HEK293 (cell line): Measurements from ENCODE around the gene PRPF19.

Source experiments
- CTCF ChIA-PET: fragments of 350-600 bp; formaldehyde crosslinking; extraction: SDS; loops from one replicate; lab custom pipeline; 2021; ENCODE audit warnings: antibody characterized with exemption; lab: Yijun Ruan, JAX
- POLR2A ChIA-PET: fragments of 300-600 bp; formaldehyde crosslinking; extraction: SDS; loops from one replicate; lab custom pipeline; 2020; ENCODE audit warnings: antibody characterized with exemption, inconsistent platforms; lab: Yijun Ruan, JAX
- H3K27ac ChIP-seq: fragments of 200-500 bp; sonication (Bioruptor generic); 2 replicates; pipeline ENCODE4 v1.5.1; 2014; ENCODE audit warnings: low read depth, low read length, control low read depth, inconsistent platforms; ENCODE audit errors: extremely low read depth
- H3K36me3 ChIP-seq, 2 experiments: fragments of 200-500 bp in 1 of 2; sonication (Bioruptor generic) in 1 of 2; 1 replicate in 1 of 2; 2 replicates in 1 of 2; pipeline ENCODE4 v1.5.1; 2014 to 2017; ENCODE audit warnings: inconsistent platforms in 2 of 2, low read length in 2 of 2; ENCODE audit not compliant: control insufficient read depth in 2 of 2, insufficient read depth in 1 of 2
- H3K4me1 ChIP-seq: fragments of 200-500 bp; sonication (Bioruptor generic); 2 replicates; pipeline ENCODE4 v1.5.1; 2014; ENCODE audit warnings: mild to moderate bottlenecking, low read length, inconsistent platforms; ENCODE audit not compliant: control insufficient read depth, insufficient read depth
- H3K4me3 ChIP-seq: 2 replicates; pipeline ENCODE4 v1.5.1; 2011; ENCODE audit warnings: low read depth, mild to moderate bottlenecking, control low read depth, low read length, moderate library complexity
- H3K9me3 ChIP-seq: fragments of 200-500 bp; sonication (Bioruptor generic); 2 replicates; pipeline ENCODE4 v1.5.1; 2014; ENCODE audit warnings: low read depth, low read length, inconsistent platforms; ENCODE audit not compliant: control insufficient read depth, insufficient read depth
- BCL11B ChIP-seq: fragments of 450-650 bp; formaldehyde crosslinking; IDR thresholded peaks from 2 replicates; pipeline ENCODE4 v1.5.1; 2016; ENCODE audit warnings: low read depth, missing biosample characterization, missing genetic modification characterization
- ELK4 ChIP-seq: IDR thresholded peaks from 2 replicates; pipeline ENCODE4 v1.6.1; 2011; ENCODE audit warnings: mild to moderate bottlenecking, low read depth, low read length, borderline replicate concordance
- OSR2 ChIP-seq: fragments of 450-650 bp; formaldehyde crosslinking; IDR thresholded peaks from 2 replicates; pipeline ENCODE4 v1.5.1; 2016; ENCODE audit warnings: missing biosample characterization, missing genetic modification characterization
- PRDM1 ChIP-seq: fragments of 450-650 bp; formaldehyde crosslinking; IDR thresholded peaks from 2 replicates; pipeline ENCODE4; 2016; ENCODE audit warnings: missing biosample characterization, missing genetic modification characterization
- SP2 ChIP-seq: fragments of 450-650 bp; formaldehyde crosslinking; IDR thresholded peaks from 2 replicates; pipeline ENCODE4 v1.5.1; 2016; ENCODE audit warnings: missing biosample characterization, missing genetic modification characterization
- ZEB2 ChIP-seq: fragments of 450-650 bp; formaldehyde crosslinking; IDR thresholded peaks from 2 replicates; pipeline ENCODE4 v1.5.1; 2016; ENCODE audit warnings: missing biosample characterization, missing genetic modification characterization
- ZNF174 ChIP-seq: fragments of 450-650 bp; formaldehyde crosslinking; IDR thresholded peaks from 2 replicates; pipeline ENCODE4 v1.5.0; 2017; ENCODE audit warnings: missing biosample characterization, mild to moderate bottlenecking, missing genetic modification characterization
- ZNF175 ChIP-seq: fragments of 450-650 bp; formaldehyde crosslinking; IDR thresholded peaks from 2 replicates; pipeline ENCODE4 v1.5.1; 2016; ENCODE audit warnings: missing biosample characterization, missing genetic modification characterization
- ZNF274 ChIP-seq, 2 experiments: fragments of 200-500 bp in 1 of 2; fragments of 450-650 bp in 1 of 2; sonication (Bioruptor generic) in 1 of 2; formaldehyde crosslinking in 1 of 2; IDR thresholded peaks; 2 replicates each; pipeline versions ENCODE4 v1.5.1 to v1.6.1; 2014 to 2016; ENCODE audit warnings: borderline replicate concordance in 1 of 2, inconsistent platforms in 1 of 2, low read length in 1 of 2, missing biosample characterization in 1 of 2, missing genetic modification characterization in 1 of 2
- ZNF416 ChIP-seq: fragments of 450-650 bp; formaldehyde crosslinking; IDR thresholded peaks from 2 replicates; pipeline ENCODE4 v1.5.1; 2016; ENCODE audit warnings: missing biosample characterization, missing genetic modification characterization
- ZNF510 ChIP-seq: fragments of 450-650 bp; formaldehyde crosslinking; IDR thresholded peaks from 2 replicates; pipeline ENCODE4 v1.5.1; 2018; ENCODE audit warnings: mild to moderate bottlenecking, missing genetic modification characterization, missing biosample characterization; ENCODE audit not compliant: insufficient replicate concordance
- ZNF544 ChIP-seq: fragments of 450-650 bp; formaldehyde crosslinking; IDR thresholded peaks from 2 replicates; pipeline ENCODE4 v1.5.0; 2017; ENCODE audit warnings: missing biosample characterization, missing genetic modification characterization
- ZNF561 ChIP-seq: fragments of 450-650 bp; IDR thresholded peaks from 2 replicates; pipeline ENCODE4 v1.5.1; 2018; ENCODE audit warnings: missing biosample characterization, missing genetic modification characterization, borderline replicate concordance
- ZNF580 ChIP-seq: fragments of 450-650 bp; formaldehyde crosslinking; IDR thresholded peaks from 2 replicates; pipeline ENCODE4 v1.5.1; 2016; ENCODE audit warnings: missing biosample characterization, missing genetic modification characterization
- ZNF585B ChIP-seq: fragments of 450-650 bp; formaldehyde crosslinking; IDR thresholded peaks from 2 replicates; pipeline ENCODE4 v1.5.1; 2016; ENCODE audit warnings: missing biosample characterization, missing genetic modification characterization
- ZNF600 ChIP-seq: fragments of 450-650 bp; formaldehyde crosslinking; IDR thresholded peaks from 2 replicates; pipeline ENCODE4 v1.5.1; 2016; ENCODE audit warnings: missing biosample characterization, missing genetic modification characterization
- ZNF639 ChIP-seq: fragments of 450-650 bp; formaldehyde crosslinking; IDR thresholded peaks from 2 replicates; pipeline ENCODE4 v1.5.1; 2016; ENCODE audit warnings: missing biosample characterization, missing genetic modification characterization
- ZNF701 ChIP-seq: fragments of 450-650 bp; formaldehyde crosslinking; IDR thresholded peaks from 2 replicates; pipeline ENCODE4 v1.5.1; 2016; ENCODE audit warnings: missing biosample characterization, missing genetic modification characterization
- ZNF768 ChIP-seq: fragments of 450-650 bp; formaldehyde crosslinking; IDR thresholded peaks from 2 replicates; pipeline ENCODE4 v1.5.1; 2018; ENCODE audit warnings: missing biosample characterization, mild to moderate bottlenecking, missing genetic modification characterization
- ZNF777 ChIP-seq: fragments of 450-650 bp; formaldehyde crosslinking; IDR thresholded peaks from 2 replicates; pipeline ENCODE4 v1.5.1; 2017; ENCODE audit warnings: missing biosample characterization, missing genetic modification characterization, borderline replicate concordance
- ZNF843 ChIP-seq: fragments of 450-650 bp; formaldehyde crosslinking; IDR thresholded peaks from 2 replicates; pipeline ENCODE4 v1.5.1; 2016; ENCODE audit warnings: missing biosample characterization, missing genetic modification characterization
- ZSCAN16 ChIP-seq: fragments of 450-650 bp; formaldehyde crosslinking; IDR thresholded peaks from 2 replicates; pipeline ENCODE4 v1.5.1; 2016; ENCODE audit warnings: missing biosample characterization, missing genetic modification characterization
- ZSCAN5A ChIP-seq: fragments of 450-650 bp; formaldehyde crosslinking; IDR thresholded peaks from 2 replicates; pipeline ENCODE4 v1.5.1; 2016; ENCODE audit warnings: missing biosample characterization, missing genetic modification characterization
- TF ChIP-seq, protein P1 (sequence below): fragments of 450-650 bp; formaldehyde crosslinking; IDR thresholded peaks from 2 replicates; pipeline ENCODE4 v1.5.1; 2016; ENCODE audit warnings: missing biosample characterization, missing genetic modification characterization
- TF ChIP-seq, protein P2 (sequence below): fragments of 450-650 bp; formaldehyde crosslinking; IDR thresholded peaks from 2 replicates; pipeline ENCODE4 v1.5.1; 2017; ENCODE audit warnings: missing biosample characterization, mild to moderate bottlenecking, missing genetic modification characterization, moderate library complexity
- TF ChIP-seq, protein P3 (sequence below): fragments of 450-650 bp; formaldehyde crosslinking; IDR thresholded peaks from 2 replicates; pipeline ENCODE4 v1.5.1; 2016; ENCODE audit warnings: missing biosample characterization, missing genetic modification characterization

The PRPF19 gene

GRCh38 chr11:60851327-60852104, 54.9 kb downstream of the PRPF19 start (continued):
- TF ChIP-seq ELK4 (no peak), ZNF544 (tag by site-specific recombination) (no peak)

GRCh38 chr11:60849641-60850520, 56.5 kb downstream of the PRPF19 start:
- POLR2A ChIA-PET: no interaction called here

GRCh38 chr11:60848714-60849151, 57.7 kb downstream of the PRPF19 start:
- Histone ChIP-seq H3K4me1 (no peaks in the 10 kb centered on the region), H3K36me3 (peaks cover 0 to 62% of the 10 kb centered on the region in 2 experiments; a peak in 1 of 3 replicates), H3K27ac (no peak overlapping the region), H3K9me3 (no peaks in the 10 kb centered on the region), H3K4me3 (no peak overlapping the region)
- POLR2A ChIA-PET: no interaction called here
- CTCF ChIA-PET: no interaction called here
- TF ChIP-seq ZNF701 (tag by site-specific recombination): no peak
- TF ChIP-seq OSR2 (tag by site-specific recombination): no peak
- TF ChIP-seq PRDM1: no peak
- no peak for TF ChIP-seq SP2 (tag by site-specific recombination)
- no peak for TF ChIP-seq ZNF274 (IDR thresholded peaks at IDR 0.05; ENCODE audit: low read length)
- TF ChIP-seq ZNF274 (tag by site-specific recombination; IDR thresholded peaks at IDR 0.05; ENCODE audit: borderline replicate concordance): no peak
- TF ChIP-seq, protein P1, sequence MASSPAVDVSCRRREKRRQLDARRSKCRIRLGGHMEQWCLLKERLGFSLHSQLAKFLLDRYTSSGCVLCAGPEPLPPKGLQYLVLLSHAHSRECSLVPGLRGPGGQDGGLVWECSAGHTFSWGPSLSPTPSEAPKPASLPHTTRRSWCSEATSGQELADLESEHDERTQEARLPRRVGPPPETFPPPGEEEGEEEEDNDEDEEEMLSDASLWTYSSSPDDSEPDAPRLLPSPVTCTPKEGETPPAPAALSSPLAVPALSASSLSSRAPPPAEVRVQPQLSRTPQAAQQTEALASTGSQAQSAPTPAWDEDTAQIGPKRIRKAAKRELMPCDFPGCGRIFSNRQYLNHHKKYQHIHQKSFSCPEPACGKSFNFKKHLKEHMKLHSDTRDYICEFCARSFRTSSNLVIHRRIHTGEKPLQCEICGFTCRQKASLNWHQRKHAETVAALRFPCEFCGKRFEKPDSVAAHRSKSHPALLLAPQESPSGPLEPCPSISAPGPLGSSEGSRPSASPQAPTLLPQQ (tag by site-specific recombination): no peak
- no peak for TF ChIP-seq ZNF561 (tag by site-specific recombination)
- TF ChIP-seq ZNF174 (tag by site-specific recombination): no peak
- no peak for TF ChIP-seq ZSCAN5A
- TF ChIP-seq, protein P2, sequence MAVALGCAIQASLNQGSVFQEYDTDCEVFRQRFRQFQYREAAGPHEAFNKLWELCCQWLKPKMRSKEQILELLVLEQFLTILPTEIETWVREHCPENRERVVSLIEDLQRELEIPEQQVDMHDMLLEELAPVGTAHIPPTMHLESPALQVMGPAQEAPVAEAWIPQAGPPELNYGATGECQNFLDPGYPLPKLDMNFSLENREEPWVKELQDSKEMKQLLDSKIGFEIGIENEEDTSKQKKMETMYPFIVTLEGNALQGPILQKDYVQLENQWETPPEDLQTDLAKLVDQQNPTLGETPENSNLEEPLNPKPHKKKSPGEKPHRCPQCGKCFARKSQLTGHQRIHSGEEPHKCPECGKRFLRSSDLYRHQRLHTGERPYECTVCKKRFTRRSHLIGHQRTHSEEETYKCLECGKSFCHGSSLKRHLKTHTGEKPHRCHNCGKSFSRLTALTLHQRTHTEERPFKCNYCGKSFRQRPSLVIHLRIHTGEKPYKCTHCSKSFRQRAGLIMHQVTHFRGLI (tag by site-specific recombination): no peak

More at GRCh38 chr11:60849641-60850520, 56.5 kb downstream of the PRPF19 start:
- H3K4me3 ChIP-seq: no peak overlapping the region
- H3K4me1 ChIP-seq: no peaks in the 10 kb centered on the region
- no peak for TF ChIP-seq ZEB2
- TF ChIP-seq ZNF510 (tag by site-specific recombination): no peak
- no peak for TF ChIP-seq ZNF580
- TF ChIP-seq ZNF843: no peak
- no peak for TF ChIP-seq ZNF639 (tag by site-specific recombination)
- TF ChIP-seq BCL11B (tag by site-specific recombination): no peak
- no peak for TF ChIP-seq ZNF585B (tag by site-specific recombination)
- TF ChIP-seq ZNF175 (tag by site-specific recombination): no peak
- no peak for TF ChIP-seq ZNF777
- TF ChIP-seq ZNF768: no peak
- no peak for TF ChIP-seq ZNF416 (tag by site-specific recombination)
- TF ChIP-seq, protein P3, sequence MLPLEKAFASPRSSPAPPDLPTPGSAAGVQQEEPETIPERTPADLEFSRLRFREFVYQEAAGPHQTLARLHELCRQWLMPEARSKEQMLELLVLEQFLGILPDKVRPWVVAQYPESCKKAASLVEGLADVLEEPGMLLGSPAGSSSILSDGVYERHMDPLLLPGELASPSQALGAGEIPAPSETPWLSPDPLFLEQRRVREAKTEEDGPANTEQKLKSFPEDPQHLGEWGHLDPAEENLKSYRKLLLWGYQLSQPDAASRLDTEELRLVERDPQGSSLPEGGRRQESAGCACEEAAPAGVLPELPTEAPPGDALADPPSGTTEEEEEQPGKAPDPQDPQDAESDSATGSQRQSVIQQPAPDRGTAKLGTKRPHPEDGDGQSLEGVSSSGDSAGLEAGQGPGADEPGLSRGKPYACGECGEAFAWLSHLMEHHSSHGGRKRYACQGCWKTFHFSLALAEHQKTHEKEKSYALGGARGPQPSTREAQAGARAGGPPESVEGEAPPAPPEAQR (tag by site-specific recombination): no peak
- no peak for TF ChIP-seq ZSCAN16 (tag by site-specific recombination)
- no peak for TF ChIP-seq ZNF600
- TF ChIP-seq PRDM1: no peak
- H3K27ac ChIP-seq: no peak overlapping the region
- H3K36me3 ChIP-seq: peaks cover 0 to 62% of the 10 kb centered on the region in 2 experiments; a peak in 1 of 3 replicates
- CTCF ChIA-PET: interaction anchor here (1.2 kb wide), 2 partner anchors 19 to 50 kb away, joined by 3 to 4 read pairs; no protein-coding TSS in a partner anchor
- H3K9me3 ChIP-seq: no peaks in the 10 kb centered on the region
